Measurements from ENCODE around the gene DCAF12.

GRCh38 chr9:34059281-34059680, 67.2 kb downstream of the DCAF12 start:
- TF ChIP-seq CTCF (IDR thresholded peaks at IDR 0.05; ENCODE audit: insufficient read depth, low read length) (no peak), POLR2AphosphoS5 (IDR thresholded peaks at IDR 0.05; ENCODE audit: low read depth) (no peak), REST (IDR thresholded peaks at IDR 0.05; ENCODE audit: insufficient replicate concordance, low read depth) (no peak), SPI1 (IDR thresholded peaks at IDR 0.05; ENCODE audit: borderline replicate concordance, low read depth) (no peak), GABPA (IDR thresholded peaks at IDR 0.05; ENCODE audit: low read depth) (no peak)

Measured in HL-60 (cell line).